Panc1 (cell line): ENCODE results near the gene CES3. TPM values are rescaled to one million over a fixed set of nuclear protein-coding genes. Genes with fewer than 3 reads are reported as not detected.

ENCODE experiments used
- ATAC-seq: fragments of 200-7000 bp; cut with Tn5 transposase; 2 replicates; pipeline ENCODE4 v1.9.1; 2020; ENCODE audit warnings: mild to moderate bottlenecking, moderate library complexity
- BruUV-seq: library from RNA; stranded (reverse); fragments of 400-500 nt; replicated peaks from 2 replicates; lab custom pipeline; 2021; lab: Mats Ljungman, UMichigan
- CTCF ChIA-PET: fragments of 300-600 bp; sonication (Branson Sonifier 250); formaldehyde crosslinking; loops from one replicate; lab custom pipeline; 2022; ENCODE audit warnings: antibody characterized with exemption; lab: Charles Lee
- POLR2A ChIA-PET: fragments of 300-600 bp; sonication (Branson Sonifier 250); formaldehyde crosslinking; loops from one replicate; lab custom pipeline; 2022; ENCODE audit warnings: antibody characterized with exemption; lab: Charles Lee
- DNase-seq: peaks from one replicate; pipeline ENCODE4 v3.0.0-alpha.2; 2010; ENCODE audit warnings: low read depth, low spot score
- H3K27ac ChIP-seq: 2 replicates; pipeline ENCODE4 v1.5.1; 2011; ENCODE audit warnings: mild to moderate bottlenecking, low read length, inconsistent platforms
- H3K27me3 ChIP-seq: fragments of 200-500 bp; sonication (Bioruptor generic); 2 replicates; pipeline ENCODE4 v1.6.0; 2014; ENCODE audit warnings: low read length, inconsistent platforms; ENCODE audit not compliant: control insufficient read depth, insufficient read depth
- H3K36me3 ChIP-seq: fragments of 200-500 bp; sonication (Bioruptor generic); 2 replicates; pipeline ENCODE4 v1.5.1; 2014; ENCODE audit warnings: inconsistent platforms, mild to moderate bottlenecking, low read length, moderate library complexity; ENCODE audit not compliant: control insufficient read depth, insufficient read depth
- H3K4me1 ChIP-seq: 2 replicates; pipeline ENCODE4 v1.5.1; 2011; ENCODE audit warnings: inconsistent platforms, mild to moderate bottlenecking, low read length, moderate library complexity; ENCODE audit not compliant: control insufficient read depth, insufficient read depth
- H3K4me3 ChIP-seq, 2 experiments: 2 replicates each; pipeline ENCODE4 v1.5.1; 2011 to 2012; ENCODE audit warnings: low read depth in 2 of 2, low read length in 2 of 2, mild to moderate bottlenecking in 2 of 2, inconsistent platforms in 1 of 2, moderate library complexity in 1 of 2
- H3K9me3 ChIP-seq: fragments of 200-500 bp; sonication (Bioruptor generic); 2 replicates; pipeline ENCODE4 v1.5.1; 2014; ENCODE audit warnings: low read depth, mild to moderate bottlenecking, inconsistent platforms, low read length, moderate library complexity; ENCODE audit not compliant: control insufficient read depth, insufficient read depth
- POLR2AphosphoS5 ChIP-seq: IDR thresholded peaks from 2 replicates; pipeline ENCODE4 v1.6.1; 2012; ENCODE audit warnings: mild to moderate bottlenecking, low read depth, low read length, moderate library complexity
- REST ChIP-seq, 2 experiments: IDR thresholded peaks; 2 replicates each; pipeline ENCODE4 v1.6.1; 2011 to 2012; ENCODE audit warnings: low read depth in 2 of 2, control low read depth in 1 of 2, low read length in 1 of 2, mild to moderate bottlenecking in 1 of 2, moderate library complexity in 1 of 2; ENCODE audit not compliant: insufficient read depth in 1 of 2
- SIN3A ChIP-seq: IDR thresholded peaks from 2 replicates; pipeline ENCODE4 v1.6.1; 2012; ENCODE audit warnings: low read depth, mild to moderate bottlenecking, low read length, moderate library complexity, borderline replicate concordance; ENCODE audit not compliant: insufficient read depth
- TCF7L2 ChIP-seq: IDR thresholded peaks from 2 replicates; pipeline ENCODE4 v1.6.1; 2011; ENCODE audit warnings: mild to moderate bottlenecking, low read depth, low read length, inconsistent platforms
- in situ Hi-C: cut with HindIII; loops from 2 replicates; pipeline ENCODE4 v1.10.0; 2016; ENCODE audit warnings: low sequenced_read_pairs, low pct_unique_long_range_greater_than_20kb
- intact Hi-C: fragments of 100-400 bp; cut with micrococcal nuclease; formaldehyde crosslinking; loops from one replicate; pipeline ENCODE4 v1.10.0; 2022; ENCODE audit not compliant: unreplicated experiment
- total RNA-seq: library from RNA; stranded (reverse); gene quantifications from one replicate; pipeline ENCODE4 v1.2.1, GENCODE V29; 2021; ENCODE audit not compliant: unreplicated experiment
- TF ChIP-seq, protein P1 (sequence below): fragments of 450-650 bp; IDR thresholded peaks from 2 replicates; pipeline ENCODE4 v1.5.1; 2017; ENCODE audit warnings: mild to moderate bottlenecking

The CES3 gene
- total RNA-seq, 1 experiment from 2014 or later = not detected

GRCh38 chr16:66960270-66960669 lies 796 bp upstream of the CES3 start:
- CTCF ChIA-PET = no interaction called here
- BruUV-seq = no TSS peak
- ATAC-seq (no peak), DNase-seq (no peak)
- Histone ChIP-seq H3K27ac (no peak overlapping the region), H3K27me3 (no peaks in the 10 kb centered on the region), H3K4me1 (no peaks in the 10 kb centered on the region), H3K4me3 (no peak overlapping the region), H3K36me3 (no peaks in the 10 kb centered on the region), H3K9me3 (no peaks in the 10 kb centered on the region)
- POLR2A ChIA-PET = no interaction called here
- intact Hi-C loops = no loop called here
- TF ChIP-seq SIN3A = no peak
- no peak for TF ChIP-seq TCF7L2
- no peak for TF ChIP-seq POLR2AphosphoS5
- no peak for TF ChIP-seq REST (IDR thresholded peaks at IDR 0.05; ENCODE audit: insufficient read depth in 1 of 2, low read depth in 2 of 2, low read length in 1 of 2)
- TF ChIP-seq, protein P1, sequence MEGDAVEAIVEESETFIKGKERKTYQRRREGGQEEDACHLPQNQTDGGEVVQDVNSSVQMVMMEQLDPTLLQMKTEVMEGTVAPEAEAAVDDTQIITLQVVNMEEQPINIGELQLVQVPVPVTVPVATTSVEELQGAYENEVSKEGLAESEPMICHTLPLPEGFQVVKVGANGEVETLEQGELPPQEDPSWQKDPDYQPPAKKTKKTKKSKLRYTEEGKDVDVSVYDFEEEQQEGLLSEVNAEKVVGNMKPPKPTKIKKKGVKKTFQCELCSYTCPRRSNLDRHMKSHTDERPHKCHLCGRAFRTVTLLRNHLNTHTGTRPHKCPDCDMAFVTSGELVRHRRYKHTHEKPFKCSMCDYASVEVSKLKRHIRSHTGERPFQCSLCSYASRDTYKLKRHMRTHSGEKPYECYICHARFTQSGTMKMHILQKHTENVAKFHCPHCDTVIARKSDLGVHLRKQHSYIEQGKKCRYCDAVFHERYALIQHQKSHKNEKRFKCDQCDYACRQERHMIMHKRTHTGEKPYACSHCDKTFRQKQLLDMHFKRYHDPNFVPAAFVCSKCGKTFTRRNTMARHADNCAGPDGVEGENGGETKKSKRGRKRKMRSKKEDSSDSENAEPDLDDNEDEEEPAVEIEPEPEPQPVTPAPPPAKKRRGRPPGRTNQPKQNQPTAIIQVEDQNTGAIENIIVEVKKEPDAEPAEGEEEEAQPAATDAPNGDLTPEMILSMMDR = no peak
- in situ Hi-C loops = no loop called here

DNA sequence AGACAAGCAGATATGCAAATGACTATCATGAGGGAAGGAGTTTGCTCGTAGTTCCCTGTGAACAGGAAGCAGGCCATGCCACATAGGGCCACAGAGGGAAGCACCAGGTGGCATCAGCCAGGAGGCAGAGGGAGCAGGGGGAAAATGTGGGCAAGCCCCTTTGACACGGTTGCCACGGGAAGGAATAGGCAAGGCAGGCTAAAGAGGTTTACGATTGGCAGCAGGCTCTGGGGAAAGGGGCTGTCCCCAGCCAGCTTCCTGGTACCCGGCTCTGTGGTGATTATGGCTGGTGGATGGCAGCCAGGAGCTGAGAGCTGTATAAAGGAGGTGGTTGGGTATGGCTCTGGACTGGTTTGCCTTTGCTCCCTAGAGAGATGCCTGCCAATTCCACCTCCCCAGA lies 848 bp downstream of the CES3 start:
- ChIA-PET CTCF (no interaction called here), POLR2A (no interaction called here)
- in situ Hi-C loops (no loop called here), intact Hi-C loops (no loop called here)
- Histone ChIP-seq H3K36me3 (no peaks in the 10 kb centered on the region), H3K4me3 (no peak overlapping the region), H3K4me1 (no peaks in the 10 kb centered on the region), H3K27ac (no peak overlapping the region), H3K9me3 (no peaks in the 10 kb centered on the region), H3K27me3 (no peaks in the 10 kb centered on the region)
- ATAC-seq (no peak), DNase-seq (no peak)
- TF ChIP-seq, protein P1 = no peak
- TF ChIP-seq POLR2AphosphoS5 = no peak
- no peak for TF ChIP-seq TCF7L2
- TF ChIP-seq SIN3A = no peak
- no peak for TF ChIP-seq REST (IDR thresholded peaks at IDR 0.05; ENCODE audit: insufficient read depth in 1 of 2, low read depth in 2 of 2, low read length in 1 of 2)
- BruUV-seq = no TSS peak
